GM19351 (cell line): ENCODE results near the gene CEP350.
A peak's percentile ranks its signal among the peaks of the same experiment; 100 is the strongest.

Experiments used
- ATAC-seq: cut with Tn5 transposase; IDR thresholded peaks from one replicate; pipeline ENCODE4 v1.9.1; 2021; ENCODE audit warnings: mild to moderate bottlenecking, moderate library complexity; ENCODE audit not compliant: unreplicated experiment

The CEP350 gene, protein sequence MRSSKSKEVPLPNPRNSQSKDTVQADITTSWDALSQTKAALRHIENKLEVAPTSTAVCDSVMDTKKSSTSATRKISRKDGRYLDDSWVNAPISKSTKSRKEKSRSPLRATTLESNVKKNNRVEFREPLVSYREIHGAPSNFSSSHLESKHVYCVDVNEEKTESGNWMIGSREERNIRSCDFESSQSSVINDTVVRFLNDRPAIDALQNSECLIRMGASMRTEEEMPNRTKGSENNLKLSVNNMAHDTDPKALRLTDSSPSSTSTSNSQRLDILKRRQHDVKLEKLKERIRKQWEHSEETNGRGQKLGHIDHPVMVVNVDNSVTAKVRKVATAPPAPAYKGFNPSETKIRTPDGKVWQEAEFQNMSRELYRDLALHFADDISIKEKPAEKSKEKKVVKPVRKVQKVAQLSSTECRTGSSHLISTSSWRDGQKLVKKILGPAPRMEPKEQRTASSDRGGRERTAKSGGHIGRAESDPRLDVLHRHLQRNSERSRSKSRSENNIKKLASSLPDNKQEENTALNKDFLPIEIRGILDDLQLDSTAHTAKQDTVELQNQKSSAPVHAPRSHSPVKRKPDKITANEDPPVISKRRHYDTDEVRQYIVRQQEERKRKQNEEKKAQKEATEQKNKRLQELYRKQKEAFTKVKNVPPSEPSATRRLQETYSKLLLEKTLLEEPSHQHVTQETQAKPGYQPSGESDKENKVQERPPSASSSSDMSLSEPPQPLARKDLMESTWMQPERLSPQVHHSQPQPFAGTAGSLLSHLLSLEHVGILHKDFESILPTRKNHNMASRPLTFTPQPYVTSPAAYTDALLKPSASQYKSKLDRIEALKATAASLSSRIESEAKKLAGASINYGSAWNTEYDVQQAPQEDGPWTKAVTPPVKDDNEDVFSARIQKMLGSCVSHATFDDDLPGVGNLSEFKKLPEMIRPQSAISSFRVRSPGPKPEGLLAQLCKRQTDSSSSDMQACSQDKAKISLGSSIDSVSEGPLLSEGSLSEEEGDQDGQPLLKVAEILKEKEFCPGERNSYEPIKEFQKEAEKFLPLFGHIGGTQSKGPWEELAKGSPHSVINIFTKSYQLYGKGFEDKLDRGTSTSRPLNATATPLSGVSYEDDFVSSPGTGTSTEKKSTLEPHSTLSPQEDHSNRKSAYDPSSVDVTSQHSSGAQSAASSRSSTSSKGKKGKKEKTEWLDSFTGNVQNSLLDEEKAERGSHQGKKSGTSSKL (N-terminal part only)

GRCh38 chr1:179954493-179955286, at the start of gene CEP350:
Gene CEP350, plus strand, starts transcription at chr1:179954810. Its CDS starts 31,372 bp downstream, at chr1:179986182.
- peak; percentile 84 for ATAC-seq

GRCh38 chr1:179910934-179911333, 43.7 kb upstream of the CEP350 start:
- no peak for ATAC-seq

DNA sequence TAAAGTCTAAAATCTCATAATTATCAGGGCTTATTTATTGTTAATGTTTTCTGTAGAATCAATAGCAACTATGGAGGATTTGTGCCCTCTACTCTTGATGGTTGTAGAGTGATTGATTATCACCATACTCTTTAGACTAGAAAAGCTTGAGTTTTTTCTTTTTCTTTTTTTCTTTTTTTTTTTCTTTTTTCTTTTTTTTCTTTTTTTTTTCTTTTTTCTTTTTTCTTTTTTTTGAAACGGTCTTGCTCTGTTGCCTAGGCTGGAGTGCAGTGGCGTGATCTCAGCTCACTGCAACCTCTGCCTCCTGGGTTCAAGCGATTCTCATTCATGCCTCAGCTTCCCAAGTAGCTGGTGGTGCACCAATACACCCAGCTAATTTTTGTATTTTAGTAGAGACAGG, 42.8 kb upstream of the CEP350 start:
- ATAC-seq, result no peak

DNA sequence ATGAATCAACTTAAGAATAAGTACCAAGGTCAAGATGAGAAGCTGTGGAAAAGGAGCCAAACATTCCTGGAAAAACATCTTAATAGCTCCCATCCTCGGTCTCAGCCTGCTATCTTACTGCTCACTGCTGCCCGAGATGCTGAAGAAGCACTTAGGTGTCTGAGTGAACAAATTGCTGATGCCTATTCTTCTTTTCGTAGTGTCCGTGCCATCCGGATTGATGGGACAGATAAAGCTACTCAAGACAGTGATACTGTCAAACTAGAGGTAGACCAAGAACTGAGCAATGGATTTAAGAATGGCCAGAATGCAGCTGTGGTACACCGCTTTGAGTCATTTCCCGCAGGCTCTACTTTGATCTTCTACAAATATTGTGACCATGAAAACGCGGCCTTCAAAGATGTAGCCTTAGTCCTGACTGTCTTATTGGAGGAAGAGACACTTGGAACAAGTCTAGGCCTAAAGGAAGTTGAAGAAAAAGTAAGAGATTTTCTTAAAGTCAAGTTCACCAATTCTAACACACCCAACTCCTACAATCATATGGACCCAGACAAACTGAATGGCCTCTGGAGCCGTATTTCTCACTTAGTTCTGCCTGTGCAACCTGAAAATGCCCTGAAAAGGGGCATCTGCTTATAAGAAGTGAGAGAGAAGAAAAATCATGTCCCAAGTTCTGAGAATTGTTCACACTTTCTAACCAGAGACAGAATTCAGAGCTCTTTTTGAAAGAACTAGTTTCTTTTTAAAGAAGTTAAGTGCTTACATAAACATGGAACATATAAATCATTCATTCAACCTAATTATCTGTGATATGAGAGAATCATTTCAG, 36.8 kb upstream of the CEP350 start:
- ATAC-seq, result no peak

DNA sequence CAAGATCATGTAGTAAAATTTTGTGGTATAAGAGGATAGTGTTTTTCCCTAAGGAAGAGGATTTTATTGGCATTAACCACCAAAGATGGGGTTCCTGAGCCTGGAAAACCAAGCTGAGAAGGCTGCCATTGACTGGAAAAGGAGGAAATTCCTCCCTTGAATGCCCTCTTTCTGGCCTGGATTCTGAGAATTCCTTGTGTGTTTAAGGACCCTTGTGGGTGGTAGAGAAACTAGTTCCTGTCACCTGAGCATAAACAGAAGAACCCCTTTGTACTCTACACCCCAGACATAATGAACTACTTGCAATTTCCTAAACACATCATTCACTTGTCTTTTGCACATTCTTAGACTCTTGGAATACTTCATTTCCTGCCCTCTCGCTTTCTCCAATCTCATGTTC, 33.1 kb upstream of the CEP350 start:
- no peak for ATAC-seq

- no peak for ATAC-seq
Measured at GRCh38 chr1:179921981-179922872, 32.4 kb upstream of the CEP350 start.

DNA sequence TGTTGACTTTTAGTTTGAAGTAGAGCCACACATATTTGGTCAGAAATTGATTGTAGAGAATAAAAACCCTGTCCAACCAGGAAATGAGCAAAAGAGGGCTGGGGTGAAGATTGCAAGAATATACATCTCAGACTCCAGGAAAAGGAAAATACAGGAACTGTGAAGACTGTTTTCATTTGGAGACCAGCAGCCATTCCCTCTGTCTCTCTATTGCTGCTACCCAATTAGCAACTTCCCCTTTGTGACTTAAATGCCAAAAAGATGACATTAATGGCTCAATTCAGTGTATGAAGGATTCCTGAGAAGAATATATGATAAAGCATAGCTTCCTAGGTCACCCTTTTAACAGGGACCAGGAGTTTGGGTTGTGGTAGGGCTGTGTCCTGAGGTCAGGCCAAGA, 31.6 kb upstream of the CEP350 start:
- no peak for ATAC-seq

- ATAC-seq, result no peak
Measured at GRCh38 chr1:179924268-179924667, 30.3 kb upstream of the CEP350 start.

DNA sequence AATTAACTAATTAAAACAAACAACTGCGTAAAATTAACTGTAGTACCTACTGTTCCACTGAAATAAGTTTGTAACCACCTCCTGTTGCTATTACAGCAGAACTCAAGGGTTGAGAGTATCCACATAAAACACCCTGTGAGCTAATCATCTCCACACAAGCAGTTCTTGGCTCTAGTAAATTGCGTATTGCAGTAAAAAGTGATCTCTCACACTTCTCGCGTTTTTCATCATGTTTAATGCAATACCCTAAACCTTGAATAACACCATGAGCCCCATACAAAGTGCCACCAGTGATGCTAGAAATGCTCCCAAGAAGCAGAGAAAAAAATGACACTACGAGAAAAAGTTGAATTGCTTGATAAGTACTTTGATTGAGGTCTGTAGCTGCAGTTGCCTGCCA, 29.3 kb upstream of the CEP350 start:
- no peak for ATAC-seq

- no peak for ATAC-seq
Measured at GRCh38 chr1:179925922-179926849, 28.4 kb upstream of the CEP350 start.

DNA sequence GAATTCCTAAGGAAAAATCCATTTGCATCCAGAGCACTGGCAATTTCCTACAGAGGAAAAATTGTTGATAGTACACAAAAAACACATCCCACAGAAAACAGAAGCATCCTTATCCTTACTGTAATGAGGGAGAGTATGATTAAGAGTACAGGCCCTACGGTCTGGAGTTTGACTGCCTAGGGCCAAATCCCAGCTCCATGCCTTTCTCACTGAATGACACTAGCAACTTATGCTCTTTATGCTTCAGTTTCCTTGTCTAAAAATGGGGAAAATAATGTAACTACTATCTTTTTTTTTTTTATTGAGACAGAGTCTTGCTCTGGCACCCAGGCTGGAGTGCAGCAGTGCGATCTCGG, 27.8 kb upstream of the CEP350 start:
- no peak for ATAC-seq

DNA sequence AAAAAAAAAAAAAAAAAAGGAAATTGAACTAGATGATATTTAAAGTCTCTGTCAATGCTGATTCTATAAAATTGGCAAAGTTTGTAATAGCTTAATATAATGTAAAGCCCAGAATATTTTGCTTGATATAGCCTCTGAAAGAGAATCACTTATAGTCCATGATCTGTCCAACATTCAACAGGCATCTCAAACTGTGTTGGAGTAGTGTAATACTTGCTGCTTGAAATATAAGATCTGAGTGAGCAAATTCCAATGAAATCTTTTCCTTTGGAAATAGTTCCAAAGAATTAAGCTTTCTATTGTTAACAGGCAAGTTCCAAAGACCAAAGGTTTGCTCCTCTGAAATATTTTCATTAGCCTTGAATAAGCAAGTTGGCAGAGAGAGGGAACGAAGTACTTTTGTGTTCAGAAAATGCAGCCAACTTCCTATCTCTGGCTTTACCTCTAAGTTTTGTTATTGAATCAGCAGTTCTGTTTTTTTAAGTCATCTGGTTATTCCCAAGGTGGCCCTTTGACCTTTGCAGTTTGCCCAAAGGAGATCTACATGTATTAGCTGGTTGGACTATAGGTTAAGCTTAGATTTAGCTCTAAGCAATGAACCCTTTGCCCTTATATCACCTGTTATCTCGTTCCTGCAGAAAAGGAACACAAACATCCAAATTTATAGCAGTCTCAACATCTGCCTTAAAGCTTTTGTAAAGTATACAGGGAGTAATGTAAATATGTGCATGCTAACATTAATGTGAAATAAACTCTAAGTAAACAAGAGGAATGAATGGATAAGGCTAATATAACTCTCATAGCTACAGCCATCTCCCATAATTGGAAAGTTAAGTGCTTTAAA, 24.4 kb upstream of the CEP350 start:
- ATAC-seq, result no peak

DNA sequence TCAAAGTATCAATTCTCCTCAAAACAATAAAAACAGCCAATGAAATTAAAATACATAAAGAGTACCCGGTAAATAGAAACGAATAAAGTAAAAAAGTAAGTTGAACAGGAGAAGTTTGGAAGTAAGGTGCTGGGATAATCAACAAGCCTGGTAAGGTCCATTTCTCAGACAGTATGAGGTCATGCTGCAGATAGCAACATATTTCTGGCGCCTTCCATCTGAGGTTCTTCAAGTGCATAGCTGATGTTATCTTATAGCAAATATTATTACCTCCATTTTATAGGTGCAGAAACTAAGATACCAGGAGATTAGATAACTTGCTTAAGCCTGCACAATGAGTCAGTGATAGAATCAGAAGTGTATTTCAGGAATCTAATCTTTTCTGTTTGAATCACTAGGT, 23.7 kb upstream of the CEP350 start:
- no peak for ATAC-seq

- ATAC-seq, result no peak
Measured at GRCh38 chr1:179933219-179933618, 21.4 kb upstream of the CEP350 start.

DNA sequence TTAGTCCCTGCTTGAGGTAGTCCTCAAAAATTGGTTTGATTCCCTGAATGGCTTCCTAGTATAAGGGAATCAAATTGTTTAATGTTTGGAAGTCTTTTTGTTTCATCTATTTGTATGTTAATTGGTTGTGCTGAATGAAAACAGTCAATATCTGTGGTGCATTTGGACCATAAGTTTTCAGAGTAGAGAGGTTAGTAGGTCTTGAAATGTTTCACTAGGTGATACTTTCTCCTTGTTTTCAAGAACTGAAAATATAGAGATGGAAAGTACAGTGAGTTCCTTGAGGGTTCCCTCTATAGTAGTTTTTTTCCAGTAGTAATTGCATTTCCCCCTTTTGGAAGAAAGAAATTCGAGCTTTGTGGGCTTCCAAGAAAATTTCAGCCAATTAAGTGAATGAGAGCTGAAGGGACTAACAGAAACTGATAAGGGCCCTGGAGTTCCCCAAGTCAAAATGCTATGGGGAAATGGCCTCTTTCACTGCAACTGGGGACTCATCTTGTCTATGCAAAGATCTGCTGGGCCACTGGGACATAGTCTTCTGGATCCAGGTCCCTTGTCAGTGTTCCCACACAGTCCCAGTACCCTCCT, 18.6 kb upstream of the CEP350 start:
- peak; percentile 57 for ATAC-seq

DNA sequence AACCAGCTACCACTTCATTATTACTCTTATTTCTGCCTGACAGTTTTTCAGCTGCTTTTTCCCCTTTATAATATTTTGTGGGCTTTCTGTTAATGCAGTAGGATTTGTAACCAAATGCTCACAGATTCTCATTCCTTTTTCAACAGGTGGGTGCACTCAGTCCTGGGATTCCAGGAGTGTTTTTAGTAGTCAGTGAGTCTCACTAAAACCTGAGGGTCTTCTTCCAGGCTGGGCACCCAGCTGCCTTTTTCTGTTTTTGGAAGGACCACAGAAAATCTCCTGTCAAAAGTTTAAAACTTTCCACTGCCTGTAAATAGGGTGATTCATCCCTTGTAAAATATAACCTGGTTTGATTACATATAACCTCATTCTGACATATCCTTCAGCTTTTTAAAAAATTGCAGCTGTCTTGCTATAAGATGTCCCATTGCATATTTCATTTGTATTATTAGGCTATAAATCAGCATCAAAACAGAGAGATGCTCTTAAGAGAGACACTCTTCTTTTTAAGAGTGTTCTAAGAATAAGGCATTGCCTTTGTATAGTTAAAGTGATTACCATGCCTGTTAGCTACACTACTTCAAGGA, 16.8 kb upstream of the CEP350 start:
- no peak for ATAC-seq
